ENCODE data around the gene KRTAP5-1. TPM values are rescaled to one million over a fixed set of nuclear protein-coding genes. Genes with fewer than 3 reads are reported as not detected.
"Not testable (repeated sequence)": the region's sequence is repeated elsewhere in the genome, so short reads cannot be mapped to it uniquely, and the experiment has no call there.

KRTAP5-1 gene
- total RNA-seq, 1 experiment from 2014 or later, result not detected

GRCh38 chr11:1607156-1607845, 22.2 kb upstream of the KRTAP5-1 start:
- not testable (repeated sequence) for H3K9me3 ChIP-seq, DNase-seq, H3K4me3 ChIP-seq, H3K27me3 ChIP-seq, H3K36me3 ChIP-seq

GRCh38 chr11:1605923-1606322, 20.8 kb upstream of the KRTAP5-1 start:
- DNase-seq, H3K4me3 ChIP-seq, H3K36me3 ChIP-seq, H3K9me3 ChIP-seq, H3K27me3 ChIP-seq: not testable (repeated sequence)

GRCh38 chr11:1604711-1605110, 19.6 kb upstream of the KRTAP5-1 start:
- Histone ChIP-seq H3K27me3 (peaks cover 7% of the 10 kb centered on the region), H3K36me3 (no peaks in the 10 kb centered on the region), H3K4me3 (no peak overlapping the region), H3K9me3 (no peaks in the 10 kb centered on the region)
- DNase-seq, result no peak

GRCh38 chr11:1604181-1604580, 19.1 kb upstream of the KRTAP5-1 start:
- H3K4me3 ChIP-seq, result no peak overlapping the region
- no peaks in the 10 kb centered on the region for H3K36me3 ChIP-seq
- peaks cover 13% of the 10 kb centered on the region for H3K27me3 ChIP-seq
- no peak for DNase-seq
- H3K9me3 ChIP-seq, result no peaks in the 10 kb centered on the region

GRCh38 chr11:1603629-1604028, 18.5 kb upstream of the KRTAP5-1 start:
- Histone ChIP-seq H3K4me3 (no peak overlapping the region), H3K9me3 (no peaks in the 10 kb centered on the region), H3K27me3 (peaks cover 14% of the 10 kb centered on the region), H3K36me3 (no peaks in the 10 kb centered on the region)
- no peak for DNase-seq

- H3K9me3 ChIP-seq, DNase-seq, H3K4me3 ChIP-seq, H3K36me3 ChIP-seq: not testable (repeated sequence)
- peaks cover 14% of the 10 kb centered on the region for H3K27me3 ChIP-seq
Measured at GRCh38 chr11:1601663-1602062, 16.6 kb upstream of the KRTAP5-1 start.

GRCh38 chr11:1600626-1601025, 15.5 kb upstream of the KRTAP5-1 start:
- H3K27me3 ChIP-seq, result peaks cover 14% of the 10 kb centered on the region
- H3K9me3 ChIP-seq, result no peaks in the 10 kb centered on the region
- H3K36me3 ChIP-seq, result no peaks in the 10 kb centered on the region
- no peak overlapping the region for H3K4me3 ChIP-seq
- DNase-seq, result no peak

- no peaks in the 10 kb centered on the region for H3K9me3 ChIP-seq
- no peak overlapping the region for H3K4me3 ChIP-seq
- H3K27me3 ChIP-seq, result peaks cover 19% of the 10 kb centered on the region
- no peaks in the 10 kb centered on the region for H3K36me3 ChIP-seq
- DNase-seq, result no peak
Measured at GRCh38 chr11:1598816-1599215, 13.7 kb upstream of the KRTAP5-1 start.

GRCh38 chr11:1598406-1598805, 13.3 kb upstream of the KRTAP5-1 start:
- H3K9me3 ChIP-seq, H3K4me3 ChIP-seq, DNase-seq, H3K36me3 ChIP-seq: not testable (repeated sequence)
- H3K27me3 ChIP-seq, result peaks cover 23% of the 10 kb centered on the region

GRCh38 chr11:1597994-1598380, 12.9 kb upstream of the KRTAP5-1 start, which contains the start of gene KRTAP5-2:
Gene KRTAP5-2 (minus strand): TSS chr11:1598294. CDS start chr11:1598250, 44 bp downstream.
- Histone ChIP-seq H3K9me3 (no peaks in the 10 kb centered on the region), H3K36me3 (no peaks in the 10 kb centered on the region), H3K4me3 (no peak within 1 kb of the TSS), H3K27me3 (peaks cover 25% of the 10 kb centered on the region)
- DNase-seq, result no peak

GRCh38 chr11:1597331-1597993, 12.4 kb upstream of the KRTAP5-1 start:
- H3K4me3 ChIP-seq, result no peak overlapping the region
- H3K9me3 ChIP-seq, result no peaks in the 10 kb centered on the region
- peaks cover 28% of the 10 kb centered on the region for H3K27me3 ChIP-seq

GRCh38 chr11:1596576-1597121, 11.6 kb upstream of the KRTAP5-1 start:
- not testable (repeated sequence) for H3K4me3 ChIP-seq, H3K36me3 ChIP-seq, H3K9me3 ChIP-seq, DNase-seq
- peaks cover 35% of the 10 kb centered on the region for H3K27me3 ChIP-seq

More at GRCh38 chr11:1597331-1597993, 12.4 kb upstream of the KRTAP5-1 start:
- DNase-seq, result no peak
- H3K36me3 ChIP-seq, result no peaks in the 10 kb centered on the region

- not testable (repeated sequence) for H3K36me3 ChIP-seq, H3K9me3 ChIP-seq, H3K4me3 ChIP-seq, DNase-seq
- peaks cover 36% of the 10 kb centered on the region for H3K27me3 ChIP-seq
Measured at GRCh38 chr11:1595994-1596575, 11.0 kb upstream of the KRTAP5-1 start.

GRCh38 chr11:1592628-1593027, 7.5 kb upstream of the KRTAP5-1 start:
- no peaks in the 10 kb centered on the region for H3K36me3 ChIP-seq
- H3K9me3 ChIP-seq, result no peaks in the 10 kb centered on the region
- H3K4me3 ChIP-seq, result no peak overlapping the region
- H3K27me3 ChIP-seq, result peaks cover 22% of the 10 kb centered on the region
- DNase-seq, result no peak

- Histone ChIP-seq H3K36me3 (no peaks in the 10 kb centered on the region), H3K9me3 (no peaks in the 10 kb centered on the region), H3K4me3 (no peak overlapping the region), H3K27me3 (peaks cover 24% of the 10 kb centered on the region)
- no peak for DNase-seq
Measured at GRCh38 chr11:1589996-1590395, 4.9 kb upstream of the KRTAP5-1 start.

- H3K36me3 ChIP-seq, DNase-seq, H3K4me3 ChIP-seq, H3K9me3 ChIP-seq: not testable (repeated sequence)
- peaks cover 22% of the 10 kb centered on the region for H3K27me3 ChIP-seq
Measured at GRCh38 chr11:1589191-1589963, 4.3 kb upstream of the KRTAP5-1 start.

GRCh38 chr11:1586699-1587098, 1.6 kb upstream of the KRTAP5-1 start:
- no peaks in the 10 kb centered on the region for H3K36me3 ChIP-seq
- H3K27me3 ChIP-seq, result peaks cover 4% of the 10 kb centered on the region
- DNase-seq, result no peak
- no peak overlapping the region for H3K4me3 ChIP-seq
- H3K9me3 ChIP-seq, result no peaks in the 10 kb centered on the region

Data from MG63 (cell line).